ENCODE measurements around the gene ATP9B.

DNA sequence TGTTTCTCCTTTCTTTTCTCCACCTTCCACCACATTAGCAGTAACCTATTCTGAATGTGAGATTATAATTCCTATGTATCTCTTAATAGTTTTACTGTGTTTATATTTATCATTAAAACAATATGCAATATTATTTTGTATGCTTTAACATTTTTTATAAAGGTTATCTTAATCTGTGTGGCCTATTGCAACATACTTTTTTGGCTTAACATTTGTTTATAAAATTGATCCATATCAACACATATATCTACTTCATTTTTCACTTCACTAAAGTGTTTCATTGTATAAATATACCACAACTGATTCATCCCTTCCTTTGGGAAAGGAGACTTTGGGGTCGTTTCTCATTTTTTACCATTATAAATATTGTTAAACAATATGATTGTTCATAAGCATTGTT lies 48.6 kb downstream of the ATP9B start:
- TF ChIP-seq EZH2phosphoT487 (IDR thresholded peaks at IDR 0.05) (no peak), EZH2 (IDR thresholded peaks at IDR 0.05) (no peak)
- TF ChIP-seq, protein P1, sequence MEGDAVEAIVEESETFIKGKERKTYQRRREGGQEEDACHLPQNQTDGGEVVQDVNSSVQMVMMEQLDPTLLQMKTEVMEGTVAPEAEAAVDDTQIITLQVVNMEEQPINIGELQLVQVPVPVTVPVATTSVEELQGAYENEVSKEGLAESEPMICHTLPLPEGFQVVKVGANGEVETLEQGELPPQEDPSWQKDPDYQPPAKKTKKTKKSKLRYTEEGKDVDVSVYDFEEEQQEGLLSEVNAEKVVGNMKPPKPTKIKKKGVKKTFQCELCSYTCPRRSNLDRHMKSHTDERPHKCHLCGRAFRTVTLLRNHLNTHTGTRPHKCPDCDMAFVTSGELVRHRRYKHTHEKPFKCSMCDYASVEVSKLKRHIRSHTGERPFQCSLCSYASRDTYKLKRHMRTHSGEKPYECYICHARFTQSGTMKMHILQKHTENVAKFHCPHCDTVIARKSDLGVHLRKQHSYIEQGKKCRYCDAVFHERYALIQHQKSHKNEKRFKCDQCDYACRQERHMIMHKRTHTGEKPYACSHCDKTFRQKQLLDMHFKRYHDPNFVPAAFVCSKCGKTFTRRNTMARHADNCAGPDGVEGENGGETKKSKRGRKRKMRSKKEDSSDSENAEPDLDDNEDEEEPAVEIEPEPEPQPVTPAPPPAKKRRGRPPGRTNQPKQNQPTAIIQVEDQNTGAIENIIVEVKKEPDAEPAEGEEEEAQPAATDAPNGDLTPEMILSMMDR (IDR thresholded peaks at IDR 0.05) = no peak
